OCI-LY3 (cell line): Measurements from ENCODE around the gene TOR1A.
"Not testable (repeated sequence)": the region's sequence is repeated elsewhere in the genome, so short reads cannot be mapped to it uniquely, and the experiment has no call there.

ENCODE experiments used
- EZH2phosphoT487 ChIP-seq: fragments of 200-600 bp; shearing (Covaris generic); IDR thresholded peaks from 2 replicates; pipeline ENCODE4 v1.6.1; 2018; ENCODE audit warnings: antibody characterized with exemption, mixed run types, low read depth
- TF ChIP-seq, protein P1 (sequence below): fragments of 200-600, 300-600 bp; sonication (generic); IDR thresholded peaks from 2 replicates; pipeline ENCODE4 v1.5.1; 2014; ENCODE audit warnings: antibody characterized with exemption, low read length, low read depth

DNA sequence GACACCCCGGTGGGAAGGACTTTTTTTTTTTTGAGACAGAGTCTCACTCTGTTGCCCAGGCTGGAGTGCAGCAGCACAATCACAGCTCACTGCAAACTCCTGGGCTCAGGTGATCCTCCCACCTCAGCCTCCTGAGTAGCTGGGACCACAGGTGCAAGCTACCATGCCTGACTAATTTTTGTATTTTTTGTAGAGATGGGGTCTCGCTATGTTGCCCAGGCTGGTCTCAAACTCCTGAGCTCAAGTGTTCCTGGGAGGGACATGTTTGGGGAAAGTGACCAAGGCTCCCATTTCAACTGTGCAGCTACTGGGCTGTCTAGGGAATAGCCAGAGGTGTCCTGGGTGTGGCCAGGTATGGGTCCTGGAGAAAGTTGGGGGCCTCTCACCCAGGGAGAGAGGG lies 27.9 kb downstream of the TOR1A start:
- TF ChIP-seq, protein P1, sequence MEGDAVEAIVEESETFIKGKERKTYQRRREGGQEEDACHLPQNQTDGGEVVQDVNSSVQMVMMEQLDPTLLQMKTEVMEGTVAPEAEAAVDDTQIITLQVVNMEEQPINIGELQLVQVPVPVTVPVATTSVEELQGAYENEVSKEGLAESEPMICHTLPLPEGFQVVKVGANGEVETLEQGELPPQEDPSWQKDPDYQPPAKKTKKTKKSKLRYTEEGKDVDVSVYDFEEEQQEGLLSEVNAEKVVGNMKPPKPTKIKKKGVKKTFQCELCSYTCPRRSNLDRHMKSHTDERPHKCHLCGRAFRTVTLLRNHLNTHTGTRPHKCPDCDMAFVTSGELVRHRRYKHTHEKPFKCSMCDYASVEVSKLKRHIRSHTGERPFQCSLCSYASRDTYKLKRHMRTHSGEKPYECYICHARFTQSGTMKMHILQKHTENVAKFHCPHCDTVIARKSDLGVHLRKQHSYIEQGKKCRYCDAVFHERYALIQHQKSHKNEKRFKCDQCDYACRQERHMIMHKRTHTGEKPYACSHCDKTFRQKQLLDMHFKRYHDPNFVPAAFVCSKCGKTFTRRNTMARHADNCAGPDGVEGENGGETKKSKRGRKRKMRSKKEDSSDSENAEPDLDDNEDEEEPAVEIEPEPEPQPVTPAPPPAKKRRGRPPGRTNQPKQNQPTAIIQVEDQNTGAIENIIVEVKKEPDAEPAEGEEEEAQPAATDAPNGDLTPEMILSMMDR = not testable (repeated sequence)
- not testable (repeated sequence) for TF ChIP-seq EZH2phosphoT487
